ENCODE results near the gene SCAMP3. TPM values are rescaled to one million over a fixed set of nuclear protein-coding genes. Genes with fewer than 3 reads are reported as not detected.
"Not testable (repeated sequence)": the region's sequence is repeated elsewhere in the genome, so short reads cannot be mapped to it uniquely, and the experiment has no call there.

Gene SCAMP3
- total RNA-seq, 1 experiment from 2014 or later: 104 TPM

- no peak for DNase-seq
- no peak for TF ChIP-seq CTCF (IDR thresholded peaks at IDR 0.05; ENCODE audit: unreplicated experiment)
- BruUV-seq (replicated peaks): no TSS peak
- intact Hi-C loops (cut with micrococcal nuclease; ENCODE audit: unreplicated experiment): no loop called here
- peaks cover 9% of the 10 kb centered on the region for H3K4me1 Mint-ChIP-seq (ENCODE audit: low read depth, unreplicated experiment)
- peaks cover 5% of the 10 kb centered on the region for H3K27me3 Mint-ChIP-seq (ENCODE audit: unreplicated experiment)
- no peak overlapping the region for H3K27ac Mint-ChIP-seq (ENCODE audit: unreplicated experiment)
- H3K9me3 Mint-ChIP-seq (ENCODE audit: low read depth, unreplicated experiment): no peaks in the 10 kb centered on the region
- no peak overlapping the region for H3K4me3 Mint-ChIP-seq (ENCODE audit: low read depth, unreplicated experiment)
- CTCF ChIA-PET: no interaction called here
- H3K36me3 Mint-ChIP-seq (ENCODE audit: insufficient read depth, unreplicated experiment): peaks cover 23% of the 10 kb centered on the region
Observed at GRCh38 chr1:155236451-155236850, 25.7 kb downstream of the SCAMP3 start.

DNA sequence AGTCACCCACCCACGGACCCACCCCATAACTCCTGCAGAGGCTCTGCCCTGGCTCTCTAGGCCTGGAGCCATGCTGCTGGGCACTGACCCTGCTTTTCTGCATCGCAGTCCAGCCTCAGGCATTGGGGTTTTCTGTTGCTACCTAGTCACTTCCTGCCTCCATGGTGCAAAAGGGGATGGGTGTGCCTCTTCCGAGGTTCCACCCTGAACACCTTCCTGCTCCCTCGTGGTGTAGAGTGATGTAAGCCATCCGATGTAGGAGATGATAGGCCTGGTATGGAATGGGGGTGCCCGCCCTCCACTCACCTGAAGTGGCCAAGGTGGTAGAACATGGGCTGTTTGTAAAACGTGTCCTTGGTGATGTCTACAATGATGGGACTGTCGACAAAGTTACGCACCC is 26.8 kb downstream of the SCAMP3 start:
- H3K4me3 Mint-ChIP-seq (ENCODE audit: low read depth, unreplicated experiment); H3K27me3 Mint-ChIP-seq (ENCODE audit: unreplicated experiment); H3K27ac Mint-ChIP-seq (ENCODE audit: unreplicated experiment); H3K4me1 Mint-ChIP-seq (ENCODE audit: low read depth, unreplicated experiment); DNase-seq; BruUV-seq (replicated peaks); intact Hi-C loops (cut with micrococcal nuclease; ENCODE audit: unreplicated experiment); CTCF ChIA-PET; H3K9me3 Mint-ChIP-seq (ENCODE audit: low read depth, unreplicated experiment): not testable (repeated sequence)
- peaks cover 18% of the 10 kb centered on the region for H3K36me3 Mint-ChIP-seq (ENCODE audit: insufficient read depth, unreplicated experiment)

DNA sequence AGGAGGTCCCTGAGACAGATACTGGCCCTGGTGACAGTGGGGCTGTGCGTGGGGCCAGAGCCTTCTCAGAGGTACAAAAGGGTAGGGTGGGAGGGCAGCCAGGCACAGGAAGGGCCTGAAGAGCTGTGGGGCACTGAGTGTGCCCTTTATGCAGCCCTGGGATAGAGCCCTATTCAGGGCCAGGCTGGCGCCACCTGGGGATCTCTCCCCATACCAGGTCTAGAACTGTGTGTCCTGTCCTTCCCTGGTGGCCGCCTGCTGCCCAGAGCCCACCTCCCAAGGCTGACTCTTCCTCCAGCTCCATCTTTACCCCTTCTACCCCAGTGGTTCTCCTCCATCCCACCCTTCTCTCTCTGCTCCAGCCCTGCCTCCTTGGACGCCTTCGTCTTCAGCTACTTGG is 28.7 kb downstream of the SCAMP3 start:
- H3K27ac Mint-ChIP-seq (ENCODE audit: unreplicated experiment); H3K4me3 Mint-ChIP-seq (ENCODE audit: low read depth, unreplicated experiment); H3K4me1 Mint-ChIP-seq (ENCODE audit: low read depth, unreplicated experiment); H3K27me3 Mint-ChIP-seq (ENCODE audit: unreplicated experiment); DNase-seq; H3K9me3 Mint-ChIP-seq (ENCODE audit: low read depth, unreplicated experiment); CTCF ChIA-PET; H3K36me3 Mint-ChIP-seq (ENCODE audit: insufficient read depth, unreplicated experiment); BruUV-seq (replicated peaks); intact Hi-C loops (cut with micrococcal nuclease; ENCODE audit: unreplicated experiment): not testable (repeated sequence)

GRCh38 chr1:155232001-155232978 is 29.9 kb downstream of the SCAMP3 start:
- H3K4me3 Mint-ChIP-seq (ENCODE audit: low read depth, unreplicated experiment); intact Hi-C loops (cut with micrococcal nuclease; ENCODE audit: unreplicated experiment); H3K27me3 Mint-ChIP-seq (ENCODE audit: unreplicated experiment); H3K4me1 Mint-ChIP-seq (ENCODE audit: low read depth, unreplicated experiment); H3K9me3 Mint-ChIP-seq (ENCODE audit: low read depth, unreplicated experiment); DNase-seq; H3K27ac Mint-ChIP-seq (ENCODE audit: unreplicated experiment); BruUV-seq (replicated peaks): not testable (repeated sequence)
- CTCF ChIA-PET: interaction anchor here (0.8 kb wide), 1 partner anchor 19 kb away, joined by 3 read pairs; no protein-coding TSS in a partner anchor
- H3K36me3 Mint-ChIP-seq (ENCODE audit: insufficient read depth, unreplicated experiment): peaks cover 12% of the 10 kb centered on the region

DNA sequence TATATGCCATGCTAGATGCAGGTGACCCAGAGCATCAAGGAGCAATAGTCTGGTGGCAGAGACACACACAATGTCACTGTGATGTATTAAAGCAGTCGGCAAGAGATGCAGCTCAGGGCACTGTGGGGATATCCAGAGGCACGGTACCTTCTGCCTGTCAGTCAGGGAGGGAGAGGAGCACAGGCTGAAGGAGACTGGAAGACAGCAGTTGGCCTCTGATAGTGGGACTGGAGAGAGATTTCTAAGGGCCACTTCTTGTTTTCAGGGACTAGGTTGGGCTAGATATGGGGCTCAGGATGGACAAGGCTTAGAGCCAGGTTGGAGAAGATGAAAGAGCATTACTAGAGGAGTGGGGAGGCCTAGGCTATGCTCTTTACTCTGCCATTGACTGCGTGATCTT is 30.9 kb downstream of the SCAMP3 start:
- H3K27me3 Mint-ChIP-seq (ENCODE audit: unreplicated experiment); intact Hi-C loops (cut with micrococcal nuclease; ENCODE audit: unreplicated experiment); H3K9me3 Mint-ChIP-seq (ENCODE audit: low read depth, unreplicated experiment); H3K27ac Mint-ChIP-seq (ENCODE audit: unreplicated experiment); H3K4me3 Mint-ChIP-seq (ENCODE audit: low read depth, unreplicated experiment); DNase-seq; H3K4me1 Mint-ChIP-seq (ENCODE audit: low read depth, unreplicated experiment); BruUV-seq (replicated peaks): not testable (repeated sequence)
- CTCF ChIA-PET: interaction anchor here (0.8 kb wide), 1 partner anchor 20 kb away, joined by 3 read pairs; no protein-coding TSS in a partner anchor
- peaks cover 22% of the 10 kb centered on the region for H3K36me3 Mint-ChIP-seq (ENCODE audit: insufficient read depth, unreplicated experiment)

- BruUV-seq (replicated peaks): no TSS peak
- intact Hi-C loops (cut with micrococcal nuclease; ENCODE audit: unreplicated experiment): no loop called here
- no peaks in the 10 kb centered on the region for H3K9me3 Mint-ChIP-seq (ENCODE audit: low read depth, unreplicated experiment)
- no peak for DNase-seq
- H3K36me3 Mint-ChIP-seq (ENCODE audit: insufficient read depth, unreplicated experiment): peaks cover 27% of the 10 kb centered on the region
- no peak for TF ChIP-seq CTCF (IDR thresholded peaks at IDR 0.05; ENCODE audit: unreplicated experiment)
- peak overlapping the region; percentile 70 for H3K27ac Mint-ChIP-seq (ENCODE audit: unreplicated experiment)
- CTCF ChIA-PET: no interaction called here
- peak overlapping the region; percentile 72 for H3K4me3 Mint-ChIP-seq (ENCODE audit: low read depth, unreplicated experiment)
- peaks cover 12% of the 10 kb centered on the region for H3K4me1 Mint-ChIP-seq (ENCODE audit: low read depth, unreplicated experiment)
- peaks cover 10% of the 10 kb centered on the region for H3K27me3 Mint-ChIP-seq (ENCODE audit: unreplicated experiment)
Observed at GRCh38 chr1:155228096-155228427, 34.1 kb downstream of the SCAMP3 start.

Measured in Calu3 (cell line).